ENCODE measurements around the gene SFMBT2. TPM values are rescaled to one million over a fixed set of nuclear protein-coding genes. Genes with fewer than 3 reads are reported as not detected.

Gene SFMBT2
- total RNA-seq, 2 experiments from 2014 or later: 7.9 to 8.3 TPM

GRCh38 chr10:7428673-7429350 is 18.0 kb upstream of the SFMBT2 start:
- Histone ChIP-seq H3K9me2 (ENCODE audit: insufficient read depth, low read length) (no peaks in the 10 kb centered on the region), H3K27ac (ENCODE audit: low read depth, low read length, poor library complexity, severe bottlenecking) (no peak overlapping the region), H3K4me2 (ENCODE audit: low read length) (no peak overlapping the region), H3K79me2 (ENCODE audit: insufficient read depth, low read depth, low read length) (no peaks in the 10 kb centered on the region), H3K36me3 (ENCODE audit: insufficient read depth, low read length) (no peaks in the 10 kb centered on the region), H3K9me3 (ENCODE audit: low read length) (no peaks in the 10 kb centered on the region), H2AFZ (ENCODE audit: low read length) (no peak overlapping the region), H3K4me3 (ENCODE audit: low read depth, low read length, poor library complexity, severe bottlenecking) (no peak overlapping the region), H4K20me1 (ENCODE audit: insufficient read depth, low read length) (no peaks in the 10 kb centered on the region), H3K4me1 (ENCODE audit: insufficient read depth, low read length, poor library complexity, severe bottlenecking) (peaks cover 3% of the 10 kb centered on the region)
- intact Hi-C loops (cut with micrococcal nuclease; ENCODE audit: unreplicated experiment): no loop called here
- CTCF ChIA-PET (ENCODE audit: unreplicated experiment): interaction anchor here (0.8 kb wide), 1 partner anchor 17 kb away, joined by 3 read pairs; no protein-coding TSS in a partner anchor
- no peak for TF ChIP-seq EZH2phosphoT487 (IDR thresholded peaks at IDR 0.05; ENCODE audit: borderline replicate concordance, low read depth, low read length)
- no peak for TF ChIP-seq CTCF (conservative IDR thresholded peaks at IDR 0.05; ENCODE audit: low read length)
- no peak for DNase-seq (ENCODE audit: low spot score)
- POLR2A ChIA-PET: interaction anchor here (0.6 to 0.7 kb wide), 2 partner anchors 19 to 1022 kb away, joined by 3 read pairs; no protein-coding TSS in a partner anchor
- BruUV-seq (replicated peaks): no TSS peak

- H3K9me3 ChIP-seq (ENCODE audit: low read length): no peaks in the 10 kb centered on the region
- H3K4me2 ChIP-seq (ENCODE audit: low read length): no peak overlapping the region
- TF ChIP-seq CTCF (conservative IDR thresholded peaks at IDR 0.05; ENCODE audit: low read length): no peak
- TF ChIP-seq EZH2phosphoT487 (IDR thresholded peaks at IDR 0.05; ENCODE audit: borderline replicate concordance, low read depth, low read length): no peak
- ChIA-PET POLR2A (interaction anchor here (0.7 to 1.9 kb wide), 2 partner anchors 10 to 436 kb away, joined by 3 to 5 read pairs; no protein-coding TSS in a partner anchor), CTCF (ENCODE audit: unreplicated experiment) (no interaction called here)
- no peak overlapping the region for H3K4me3 ChIP-seq (ENCODE audit: low read depth, low read length, poor library complexity, severe bottlenecking)
- H4K20me1 ChIP-seq (ENCODE audit: insufficient read depth, low read length): no peaks in the 10 kb centered on the region
- H3K79me2 ChIP-seq (ENCODE audit: insufficient read depth, low read depth, low read length): no peaks in the 10 kb centered on the region
- H2AFZ ChIP-seq (ENCODE audit: low read length): no peak overlapping the region
- no TSS peak for BruUV-seq (replicated peaks)
- no peaks in the 10 kb centered on the region for H3K9me2 ChIP-seq (ENCODE audit: insufficient read depth, low read length)
- DNase-seq (ENCODE audit: low spot score): no peak
- peaks cover 3% of the 10 kb centered on the region for H3K4me1 ChIP-seq (ENCODE audit: insufficient read depth, low read length, poor library complexity, severe bottlenecking)
- H3K27ac ChIP-seq (ENCODE audit: low read depth, low read length, poor library complexity, severe bottlenecking): no peak overlapping the region
- intact Hi-C loops (cut with micrococcal nuclease; ENCODE audit: unreplicated experiment): no loop called here
- H3K36me3 ChIP-seq (ENCODE audit: insufficient read depth, low read length): no peaks in the 10 kb centered on the region
Observed at GRCh38 chr10:7426349-7426748, 15.5 kb upstream of the SFMBT2 start.

- no peaks in the 10 kb centered on the region for H3K79me2 ChIP-seq (ENCODE audit: insufficient read depth, low read depth, low read length)
- no peak overlapping the region for H2AFZ ChIP-seq (ENCODE audit: low read length)
- ChIA-PET CTCF (ENCODE audit: unreplicated experiment) (interaction anchor here (0.6 kb wide), 1 partner anchor 309 kb away, joined by 3 read pairs; no protein-coding TSS in a partner anchor), POLR2A (interaction anchor here (0.6 to 1.9 kb wide), 3 partner anchors 10 to 435 kb away, joined by 3 to 5 read pairs (median 4); no protein-coding TSS in a partner anchor)
- H3K36me3 ChIP-seq (ENCODE audit: insufficient read depth, low read length): no peaks in the 10 kb centered on the region
- no TSS peak for BruUV-seq (replicated peaks)
- no peak for DNase-seq (ENCODE audit: low spot score)
- H3K9me3 ChIP-seq (ENCODE audit: low read length): no peaks in the 10 kb centered on the region
- peaks cover 3% of the 10 kb centered on the region for H3K4me1 ChIP-seq (ENCODE audit: insufficient read depth, low read length, poor library complexity, severe bottlenecking)
- H3K27ac ChIP-seq (ENCODE audit: low read depth, low read length, poor library complexity, severe bottlenecking): no peak overlapping the region
- H3K4me3 ChIP-seq (ENCODE audit: low read depth, low read length, poor library complexity, severe bottlenecking): no peak overlapping the region
- no peaks in the 10 kb centered on the region for H4K20me1 ChIP-seq (ENCODE audit: insufficient read depth, low read length)
- intact Hi-C loops (cut with micrococcal nuclease; ENCODE audit: unreplicated experiment): no loop called here
- H3K4me2 ChIP-seq (ENCODE audit: low read length): no peak overlapping the region
- no peak for TF ChIP-seq CTCF (conservative IDR thresholded peaks at IDR 0.05; ENCODE audit: low read length)
- TF ChIP-seq EZH2phosphoT487 (IDR thresholded peaks at IDR 0.05; ENCODE audit: borderline replicate concordance, low read depth, low read length): no peak
- H3K9me2 ChIP-seq (ENCODE audit: insufficient read depth, low read length): no peaks in the 10 kb centered on the region
Observed at GRCh38 chr10:7425691-7426090, 14.9 kb upstream of the SFMBT2 start.

Measured in OCI-LY7 (cell line).